Nucleus accumbens (tissue), 56 donors: Measurements from ENCODE around the gene KIF9.
A peak's percentile ranks its signal among the peaks of the same experiment; 100 is the strongest.
"Not testable (repeated sequence)": the region's sequence is repeated elsewhere in the genome, so short reads cannot be mapped to it uniquely, and the experiment has no call there.

Experiments
- DNase-seq, 56 donors: peaks; one replicate each; lab custom pipeline; 2025; lab: John Stamatoyannopoulos, UW

KIF9 gene

GRCh38 chr3:47260605-47261004 is 22.0 kb downstream of the KIF9 start:
- no peak for DNase-seq

GRCh38 chr3:47259114-47259513 is 23.5 kb downstream of the KIF9 start:
- DNase-seq, result no peak

GRCh38 chr3:47256331-47256730 is 26.3 kb downstream of the KIF9 start:
- DNase-seq, result not testable (repeated sequence)

GRCh38 chr3:47251689-47252088 is 30.9 kb downstream of the KIF9 start:
- no peak for DNase-seq

GRCh38 chr3:47251085-47251484 is 31.5 kb downstream of the KIF9 start:
- not testable (repeated sequence) for DNase-seq

- DNase-seq, result peak in 5 of 56 donors; percentile 4 to 30 (median 11)
These were observed 32.1 kb downstream of the KIF9 start for GRCh38 chr3:47250309-47251060.

GRCh38 chr3:47247131-47248064 is 35.2 kb downstream of the KIF9 start:
- no peak for DNase-seq

- no peak for DNase-seq
These were observed 37.3 kb downstream of the KIF9 start for GRCh38 chr3:47245271-47245670.

GRCh38 chr3:47244531-47245100 is 38.0 kb downstream of the KIF9 start:
- DNase-seq, result no peak

- no peak for DNase-seq
These were observed 39.0 kb downstream of the KIF9 start for GRCh38 chr3:47243419-47244147.

GRCh38 chr3:47239929-47240328 is 42.7 kb downstream of the KIF9 start:
- DNase-seq, result no peak

- no peak for DNase-seq
These were observed 44.6 kb downstream of the KIF9 start for GRCh38 chr3:47238017-47238416.

- no peak for DNase-seq
These were observed 54.5 kb downstream of the KIF9 start for GRCh38 chr3:47228088-47228487.

GRCh38 chr3:47227678-47228077 is 54.9 kb downstream of the KIF9 start:
- DNase-seq, result peak in 9 of 56 donors; percentile 3 to 28 (median 12)

- DNase-seq, result no peak
These were observed 57.2 kb downstream of the KIF9 start for GRCh38 chr3:47225310-47225906.

GRCh38 chr3:47223755-47224154 is 58.8 kb downstream of the KIF9 start:
- DNase-seq, result no peak

- no peak for DNase-seq
These were observed 60.8 kb downstream of the KIF9 start for GRCh38 chr3:47221798-47222197.

GRCh38 chr3:47210863-47211405 is 71.7 kb downstream of the KIF9 start:
- no peak for DNase-seq

GRCh38 chr3:47206022-47206421 is 76.6 kb downstream of the KIF9 start:
- DNase-seq, result not testable (repeated sequence)

GRCh38 chr3:47204875-47205274 is 77.7 kb downstream of the KIF9 start:
- no peak for DNase-seq
